Measurements from ENCODE around the gene DCTN3. TPM values are rescaled to one million over a fixed set of nuclear protein-coding genes. Genes with fewer than 3 reads are reported as not detected.

DCTN3 gene
- total and polyA plus RNA-seq, 9 of the 15 experiments (the other 6 are each of a cell fraction or from before 2014, with no cell fraction given), result 11.0 to 51.0 (median 41.9) TPM

DNA sequence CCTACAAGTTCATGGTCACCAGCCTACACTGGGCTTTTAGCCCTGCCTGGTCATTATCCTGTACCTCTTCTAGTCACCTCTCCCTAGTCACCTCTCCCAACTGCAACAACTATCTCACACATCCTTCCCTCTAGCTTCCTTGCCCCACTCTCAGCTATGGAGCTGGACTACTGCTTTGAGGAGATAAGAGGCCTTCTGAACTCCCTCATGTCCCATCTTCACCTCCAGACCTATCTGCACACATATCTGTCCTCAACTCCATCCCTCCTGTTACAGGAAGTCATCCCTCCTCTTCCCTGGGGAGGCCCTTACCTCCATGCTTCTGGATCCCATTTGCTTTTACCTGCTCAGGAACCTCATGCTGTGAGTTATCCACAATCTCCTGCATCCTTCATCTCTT lies 14.1 kb downstream of the DCTN3 start (continued):
- no peak for TF ChIP-seq ZNF592 (IDR thresholded peaks at IDR 0.05)
- TF ChIP-seq KDM1A (IDR thresholded peaks at IDR 0.05), result peak; percentile 34 to 68; a peak in 3 of 4 replicates
- no peak for TF ChIP-seq NFIC (IDR thresholded peaks at IDR 0.05)
- TF ChIP-seq ZNF778 (CRISPR knock-in tag; IDR thresholded peaks at IDR 0.05), result no peak
- no peak for TF ChIP-seq ZNF384 (IDR thresholded peaks at IDR 0.05; ENCODE audit: low read depth, low read length)
- TF ChIP-seq HDAC2 (IDR thresholded peaks at IDR 0.05), result no peak
- TF ChIP-seq C11orf30 (IDR thresholded peaks at IDR 0.05; ENCODE audit: low read depth), result no peak
- no peak for TF ChIP-seq SMAD2 (IDR thresholded peaks at IDR 0.05; ENCODE audit: low read depth, low read length)
- TF ChIP-seq TRIM28 (IDR thresholded peaks at IDR 0.05), result no peak
- no peak for TF ChIP-seq ZNF512 (tag; IDR thresholded peaks at IDR 0.05)
- no peak for TF ChIP-seq PTRF (tag; IDR thresholded peaks at IDR 0.05)
- TF ChIP-seq CREBBP (IDR thresholded peaks at IDR 0.05; ENCODE audit: low read depth, low read length), result no peak
- no peak for TF ChIP-seq SP1 (CRISPR knock-in tag; IDR thresholded peaks at IDR 0.05)
- TF ChIP-seq POLR2B (IDR thresholded peaks at IDR 0.05; ENCODE audit: low read depth, partially characterized antibody), result no peak
- TF ChIP-seq SLC30A9 (CRISPR knock-in tag; IDR thresholded peaks at IDR 0.05), result no peak
- no peak for TF ChIP-seq HDAC6 (IDR thresholded peaks at IDR 0.05; ENCODE audit: low read depth, low read length)
- TF ChIP-seq PHF20 (IDR thresholded peaks at IDR 0.05; ENCODE audit: partially characterized antibody), result no peak
- TF ChIP-seq, protein P1, sequence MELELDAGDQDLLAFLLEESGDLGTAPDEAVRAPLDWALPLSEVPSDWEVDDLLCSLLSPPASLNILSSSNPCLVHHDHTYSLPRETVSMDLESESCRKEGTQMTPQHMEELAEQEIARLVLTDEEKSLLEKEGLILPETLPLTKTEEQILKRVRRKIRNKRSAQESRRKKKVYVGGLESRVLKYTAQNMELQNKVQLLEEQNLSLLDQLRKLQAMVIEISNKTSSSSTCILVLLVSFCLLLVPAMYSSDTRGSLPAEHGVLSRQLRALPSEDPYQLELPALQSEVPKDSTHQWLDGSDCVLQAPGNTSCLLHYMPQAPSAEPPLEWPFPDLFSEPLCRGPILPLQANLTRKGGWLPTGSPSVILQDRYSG (tag; conservative IDR thresholded peaks at IDR 0.05; ENCODE audit: low read depth), result no peak
- no peak for TF ChIP-seq SAFB (IDR thresholded peaks at IDR 0.05; ENCODE audit: borderline replicate concordance, low read depth, low read length)
- no peak for TF ChIP-seq RNF2 (IDR thresholded peaks at IDR 0.05)
- TF ChIP-seq ZNF24 (IDR thresholded peaks at IDR 0.05), result no peak
- TF ChIP-seq TEAD4 (IDR thresholded peaks at IDR 0.05; ENCODE audit: low read length), result peak; percentile 29; the same call in 1 of the 2 replicates
- no peak for TF ChIP-seq TEAD4 (CRISPR knock-in tag; IDR thresholded peaks at IDR 0.05; ENCODE audit: borderline replicate concordance)
- TF ChIP-seq NCOA6 (IDR thresholded peaks at IDR 0.05), result no peak
- no peak for TF ChIP-seq ZNF696 (CRISPR knock-in tag; conservative IDR thresholded peaks at IDR 0.05)
- no peak for TF ChIP-seq ZNF165 (CRISPR knock-in tag; IDR thresholded peaks at IDR 0.05; ENCODE audit: borderline replicate concordance)
- TF ChIP-seq STAG1 (CRISPR knock-in tag; IDR thresholded peaks at IDR 0.05; ENCODE audit: borderline replicate concordance), result no peak
- TF ChIP-seq GABPB2 (CRISPR knock-in tag; conservative IDR thresholded peaks at IDR 0.05), result no peak

All from K562 (cell line).